SHP77 treated with DMSO at 0.1 percent for 48 hours (cell line): ENCODE results near the gene TMCO1.
"Not testable (repeated sequence)": the region's sequence is repeated elsewhere in the genome, so short reads cannot be mapped to it uniquely, and the experiment has no call there.

Experiments
- DNase-seq: peaks from one replicate; lab custom pipeline; 2025; lab: John Stamatoyannopoulos, UW

TMCO1 gene

GRCh38 chr1:165686971-165687433 lies 81.7 kb downstream of the TMCO1 start:
- DNase-seq: no peak

GRCh38 chr1:165686121-165686970 lies 82.3 kb downstream of the TMCO1 start:
- DNase-seq: no peak

- no peak for DNase-seq
These were observed 84.7 kb downstream of the TMCO1 start for GRCh38 chr1:165683848-165684485.

GRCh38 chr1:165680773-165681172 lies 87.9 kb downstream of the TMCO1 start:
- DNase-seq: not testable (repeated sequence)

GRCh38 chr1:165680303-165680702 lies 88.4 kb downstream of the TMCO1 start:
- no peak for DNase-seq

- no peak for DNase-seq
These were observed 89.2 kb downstream of the TMCO1 start for GRCh38 chr1:165679282-165680036.

- DNase-seq: no peak
These were observed 90.2 kb downstream of the TMCO1 start for GRCh38 chr1:165678509-165678908.
